Measurements from ENCODE around the gene R3HDM2. TPM values are rescaled to one million over a fixed set of nuclear protein-coding genes. Genes with fewer than 3 reads are reported as not detected.
A peak's percentile ranks its signal among the peaks of the same experiment; 100 is the strongest.

Gene R3HDM2
- total RNA-seq, 1 experiment from 2014 or later, result 8.9 TPM

DNA sequence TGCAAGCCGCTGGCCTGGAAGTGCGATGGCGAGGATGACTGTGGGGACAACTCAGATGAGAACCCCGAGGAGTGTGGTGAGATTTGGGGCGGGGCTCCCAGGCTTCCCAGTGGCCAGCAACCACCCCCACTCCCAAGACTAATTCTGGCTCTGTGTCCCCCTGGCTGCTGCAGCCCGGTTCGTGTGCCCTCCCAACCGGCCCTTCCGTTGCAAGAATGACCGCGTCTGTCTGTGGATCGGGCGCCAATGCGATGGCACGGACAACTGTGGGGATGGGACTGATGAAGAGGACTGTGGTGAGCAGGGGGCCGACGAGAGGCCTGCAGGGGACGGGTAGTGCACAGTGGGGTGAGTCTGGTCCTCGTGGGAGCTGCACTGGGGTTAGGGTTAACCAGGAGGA, 226.4 kb downstream of the R3HDM2 start:
- in situ Hi-C loops (cut with HindIII; ENCODE audit: low sequenced_read_pairs), result no loop called here
- DNase-seq (ENCODE audit: low spot score), result no peak

DNA sequence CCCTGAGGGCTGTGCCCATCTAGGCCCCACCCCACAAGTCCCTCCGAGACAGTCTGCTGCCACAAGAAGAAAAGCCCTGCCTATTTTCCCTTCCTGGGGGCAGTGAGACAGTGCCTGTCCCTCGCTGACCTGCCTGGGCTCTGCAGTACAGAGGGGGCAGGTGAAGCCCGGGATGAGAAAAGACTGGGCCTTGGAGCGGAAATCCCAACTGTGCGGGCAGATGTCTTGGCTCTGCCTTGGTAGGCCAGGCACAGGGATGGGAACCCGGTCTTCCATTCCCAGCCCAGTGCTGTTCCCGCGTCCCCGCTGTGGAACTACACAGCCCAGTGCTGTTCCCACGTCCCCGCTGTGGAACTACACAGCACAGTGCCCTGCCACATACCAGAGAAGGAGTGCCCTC, 227.1 kb downstream of the R3HDM2 start:
- in situ Hi-C loops (cut with HindIII; ENCODE audit: low sequenced_read_pairs), result no loop called here
- DNase-seq (ENCODE audit: low spot score), result peak; percentile 95

Other genes with a start within 250 kb of the R3HDM2 start
- 0.49 TPM in 1 of 2 replicates, not detected in the other for gene NXPH4, start 214.2 kb downstream of the R3HDM2 start, total RNA-seq (2014; rRNA removed; shearing (Covaris generic))
- 160 and 174 TPM in 2 replicates for gene SHMT2, start 201.3 kb downstream of the R3HDM2 start, total RNA-seq (2014; rRNA removed; shearing (Covaris generic))
- gene STAC3, start 179.9 kb downstream of the R3HDM2 start, total RNA-seq (2014; rRNA removed; shearing (Covaris generic)), result 0.14 TPM in 1 of 2 replicates, not detected in the other
- gene INHBC, start 3.7 kb upstream of the R3HDM2 start, total RNA-seq (2014; rRNA removed; shearing (Covaris generic)), result not detected in 2 replicates
- 0.43 and 0.78 TPM in 2 replicates for gene INHBE, start 24.3 kb upstream of the R3HDM2 start, total RNA-seq (2014; rRNA removed; shearing (Covaris generic))
- 4.7 and 6.4 TPM in 2 replicates for gene GLI1, start 28.7 kb upstream of the R3HDM2 start, total RNA-seq (2014; rRNA removed; shearing (Covaris generic))
- gene ARHGAP9, start 48.8 kb upstream of the R3HDM2 start, total RNA-seq (2014; rRNA removed; shearing (Covaris generic)), result 0.18 TPM in 1 of 2 replicates, not detected in the other
- 220 and 246 TPM in 2 replicates for gene MARS1, start 57.0 kb upstream of the R3HDM2 start, total RNA-seq (2014; rRNA removed; shearing (Covaris generic))
- gene DDIT3, start 89.5 kb upstream of the R3HDM2 start, total RNA-seq (2014; rRNA removed; shearing (Covaris generic)), result 23.7 and 24.6 TPM in 2 replicates
- 1.4 and 2.1 TPM in 2 replicates for gene MBD6, start 91.8 kb upstream of the R3HDM2 start, total RNA-seq (2014; rRNA removed; shearing (Covaris generic))
- 158 and 162 TPM in 2 replicates for gene DCTN2, start 116.1 kb upstream of the R3HDM2 start, total RNA-seq (2014; rRNA removed; shearing (Covaris generic))
- not detected in 2 replicates for gene KIF5A, start 119.0 kb upstream of the R3HDM2 start, total RNA-seq (2014; rRNA removed; shearing (Covaris generic))
- gene PIP4K2C, start 160.1 kb upstream of the R3HDM2 start, total RNA-seq (2014; rRNA removed; shearing (Covaris generic)), result 19.4 and 25.2 TPM in 2 replicates
- gene DTX3, start 173.8 kb upstream of the R3HDM2 start, total RNA-seq (2014; rRNA removed; shearing (Covaris generic)), result 21.9 and 23.0 TPM in 2 replicates
- gene ARHGEF25, start 180.4 kb upstream of the R3HDM2 start, total RNA-seq (2014; rRNA removed; shearing (Covaris generic)), result 4.6 and 5.7 TPM in 2 replicates
- gene B4GALNT1, start 202.2 kb upstream of the R3HDM2 start, total RNA-seq (2014; rRNA removed; shearing (Covaris generic)), result 12.4 and 19.8 TPM in 2 replicates